ENCODE data around the gene MRPS21.

Gene MRPS21

DNA sequence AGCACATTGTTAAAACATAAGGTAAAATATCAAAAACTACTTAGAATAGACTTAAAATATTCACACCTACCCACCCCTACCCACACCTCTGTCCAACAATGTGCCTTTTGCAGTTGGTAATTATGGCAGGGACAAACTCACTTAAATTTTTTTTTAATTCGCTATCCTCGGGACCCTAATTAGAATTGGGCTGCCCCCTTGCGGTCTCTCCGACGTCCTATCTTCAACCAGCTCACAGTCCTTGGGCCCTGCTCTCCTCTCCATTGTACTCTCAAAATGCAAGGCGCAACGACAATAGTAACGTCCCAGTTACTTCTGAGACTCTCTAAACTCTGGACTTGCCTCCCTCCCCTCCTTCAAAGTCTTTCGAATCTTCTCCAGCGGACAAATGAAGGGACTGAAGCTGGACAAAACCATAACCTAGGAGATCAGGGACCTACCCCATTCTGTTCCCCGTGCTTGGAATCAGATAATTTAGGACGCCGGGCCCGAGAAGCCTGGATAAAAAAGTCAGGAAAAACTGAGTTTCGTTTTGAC, 12.4 kb upstream of the MRPS21 start:
- Histone ChIP-seq H3K9ac (ENCODE audit: low read length in 5 of 5) (peak overlapping the region; percentile 16 to 79 (median 62)), H3K27me3 (ENCODE audit: control insufficient read depth in 5 of 5, insufficient read depth in 4 of 5, low read length in 5 of 5) (no peaks in the 10 kb centered on the region), H3K27ac (ENCODE audit: low read depth, low read length) (peak overlapping the region; percentile 84)

GRCh38 chr1:150281758-150282557, 11.7 kb upstream of the MRPS21 start, which contains the start of gene CIART:
CIART (plus strand) TSS chr1:150282554; CDS start chr1:150283268, 714 bp downstream.
- H3K36me3 ChIP-seq (ENCODE audit: control insufficient read depth in 5 of 5, insufficient read depth in 5 of 5, low read length in 5 of 5): peaks cover 6 to 12% (median 11%) of the 10 kb centered on the region in 5 donors
- H3K4me1 ChIP-seq (ENCODE audit: control insufficient read depth in 5 of 5, insufficient read depth in 5 of 5, low read length in 5 of 5): peaks cover 3 to 26% (median 24%) of the 10 kb centered on the region in 5 donors
- peak within 1 kb of the TSS; percentile 71 to 91 (median 77) for H3K4me3 ChIP-seq (ENCODE audit: low read depth in 1 of 5, low read length in 5 of 5)
- no peaks in the 10 kb centered on the region for H3K27me3 ChIP-seq (ENCODE audit: control insufficient read depth in 5 of 5, insufficient read depth in 4 of 5, low read length in 5 of 5)
- H3K9me3 ChIP-seq (ENCODE audit: control insufficient read depth in 5 of 5, low read length in 5 of 5): no peaks in the 10 kb centered on the region
- H3K27ac ChIP-seq (ENCODE audit: low read depth, low read length): peak within 1 kb of the TSS; percentile 84
- peak within 1 kb of the TSS; percentile 34 to 79 (median 62) for H3K9ac ChIP-seq (ENCODE audit: low read length in 5 of 5)

More for the DNA sequence above, 12.4 kb upstream of the MRPS21 start:
- H3K4me1 ChIP-seq (ENCODE audit: control insufficient read depth in 5 of 5, insufficient read depth in 5 of 5, low read length in 5 of 5): peaks cover 3 to 26% (median 24%) of the 10 kb centered on the region in 5 donors
- peak overlapping the region; percentile 71 to 91 (median 77) for H3K4me3 ChIP-seq (ENCODE audit: low read depth in 1 of 5, low read length in 5 of 5)
- H3K36me3 ChIP-seq (ENCODE audit: control insufficient read depth in 5 of 5, insufficient read depth in 5 of 5, low read length in 5 of 5): peaks cover 1 to 7% (median 6%) of the 10 kb centered on the region in 5 donors
- no peaks in the 10 kb centered on the region for H3K9me3 ChIP-seq (ENCODE audit: control insufficient read depth in 5 of 5, low read length in 5 of 5)

DNA sequence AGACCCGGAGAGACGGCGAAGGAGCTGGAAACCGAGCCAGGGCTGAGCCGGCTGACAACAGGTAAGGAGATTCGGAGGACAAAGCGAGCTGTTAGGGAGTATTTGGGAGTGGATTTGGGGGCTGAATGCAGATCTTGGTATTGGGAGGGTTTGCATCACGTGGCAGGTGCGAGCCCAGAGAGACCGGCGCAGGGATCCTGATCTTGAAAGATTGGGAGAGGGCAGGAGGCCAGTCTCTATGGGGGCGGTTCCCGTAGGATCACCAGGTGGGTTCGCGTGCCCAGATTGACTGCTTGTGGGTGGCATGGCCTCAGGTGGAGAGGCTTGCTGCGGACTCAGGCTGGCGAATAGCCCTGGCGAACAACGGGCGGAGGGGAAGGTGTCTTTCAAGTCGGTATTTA, 11.1 kb upstream of the MRPS21 start:
- Histone ChIP-seq H3K9ac (ENCODE audit: low read length in 5 of 5) (peak overlapping the region in 4 of 5 donors; percentile 38 to 72 (median 64)), H3K27me3 (ENCODE audit: control insufficient read depth in 5 of 5, insufficient read depth in 4 of 5, low read length in 5 of 5) (no peaks in the 10 kb centered on the region), H3K4me1 (ENCODE audit: control insufficient read depth in 5 of 5, insufficient read depth in 5 of 5, low read length in 5 of 5) (peaks cover 3 to 26% (median 24%) of the 10 kb centered on the region in 5 donors), H3K27ac (ENCODE audit: low read depth, low read length) (no peak overlapping the region), H3K36me3 (ENCODE audit: control insufficient read depth in 5 of 5, insufficient read depth in 5 of 5, low read length in 5 of 5) (peaks cover 6 to 14% (median 11%) of the 10 kb centered on the region in 5 donors), H3K4me3 (ENCODE audit: low read depth in 1 of 5, low read length in 5 of 5) (peak overlapping the region; percentile 71 to 85 (median 77)), H3K9me3 (ENCODE audit: control insufficient read depth in 5 of 5, low read length in 5 of 5) (no peaks in the 10 kb centered on the region)

GRCh38 chr1:150283260-150283659, 10.4 kb upstream of the MRPS21 start:
- Histone ChIP-seq H3K27me3 (ENCODE audit: control insufficient read depth in 5 of 5, insufficient read depth in 4 of 5, low read length in 5 of 5) (no peaks in the 10 kb centered on the region), H3K36me3 (ENCODE audit: control insufficient read depth in 5 of 5, insufficient read depth in 5 of 5, low read length in 5 of 5) (peaks cover 6 to 17% (median 11%) of the 10 kb centered on the region in 5 donors), H3K4me3 (ENCODE audit: low read depth in 1 of 5, low read length in 5 of 5) (peak overlapping the region; percentile 21 to 85 (median 77)), H3K9ac (ENCODE audit: low read length in 5 of 5) (peak overlapping the region in 2 of 5 donors; percentile 38 to 72), H3K4me1 (ENCODE audit: control insufficient read depth in 5 of 5, insufficient read depth in 5 of 5, low read length in 5 of 5) (peaks cover 3 to 26% (median 24%) of the 10 kb centered on the region in 5 donors), H3K27ac (ENCODE audit: low read depth, low read length) (no peak overlapping the region), H3K9me3 (ENCODE audit: control insufficient read depth in 5 of 5, low read length in 5 of 5) (no peaks in the 10 kb centered on the region)

DNA sequence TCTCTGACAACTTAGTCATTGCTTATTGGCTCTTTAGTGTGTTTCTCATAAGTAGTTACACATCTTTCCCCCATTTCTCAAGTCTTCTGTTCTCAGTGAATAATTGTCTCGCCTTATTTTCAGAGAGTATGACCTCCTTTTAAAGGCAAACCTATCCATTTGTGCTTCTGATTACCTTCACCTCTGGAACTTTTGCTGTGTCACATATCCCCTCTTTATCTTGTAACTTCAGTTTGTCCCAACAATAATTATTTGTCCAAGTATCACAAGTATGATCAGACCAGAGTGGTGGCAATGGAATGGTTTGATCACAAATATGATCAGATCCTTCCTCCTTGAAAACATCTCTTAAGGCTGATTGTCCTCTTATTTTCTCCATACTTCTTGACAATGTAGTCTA, 5.3 kb upstream of the MRPS21 start:
- peaks cover 2 to 6% (median 5%) of the 10 kb centered on the region in 5 donors for H3K4me1 ChIP-seq (ENCODE audit: control insufficient read depth in 5 of 5, insufficient read depth in 5 of 5, low read length in 5 of 5)
- no peaks in the 10 kb centered on the region for H3K27me3 ChIP-seq (ENCODE audit: control insufficient read depth in 5 of 5, insufficient read depth in 4 of 5, low read length in 5 of 5)
- H3K9ac ChIP-seq (ENCODE audit: low read length in 5 of 5): no peak overlapping the region
- H3K9me3 ChIP-seq (ENCODE audit: control insufficient read depth in 5 of 5, low read length in 5 of 5): no peaks in the 10 kb centered on the region
- no peak overlapping the region for H3K4me3 ChIP-seq (ENCODE audit: low read depth in 1 of 5, low read length in 5 of 5)
- H3K36me3 ChIP-seq (ENCODE audit: control insufficient read depth in 5 of 5, insufficient read depth in 5 of 5, low read length in 5 of 5): peaks cover 6 to 14% (median 11%) of the 10 kb centered on the region in 5 donors
- no peak overlapping the region for H3K27ac ChIP-seq (ENCODE audit: low read depth, low read length)

GRCh38 chr1:150288822-150289221, 4.8 kb upstream of the MRPS21 start:
- no peaks in the 10 kb centered on the region for H3K27me3 ChIP-seq (ENCODE audit: control insufficient read depth in 5 of 5, insufficient read depth in 4 of 5, low read length in 5 of 5)
- H3K36me3 ChIP-seq (ENCODE audit: control insufficient read depth in 5 of 5, insufficient read depth in 5 of 5, low read length in 5 of 5): peaks cover 6 to 14% (median 11%) of the 10 kb centered on the region in 5 donors
- H3K4me1 ChIP-seq (ENCODE audit: control insufficient read depth in 5 of 5, insufficient read depth in 5 of 5, low read length in 5 of 5): peaks cover 2 to 10% (median 7%) of the 10 kb centered on the region in 5 donors
- H3K9me3 ChIP-seq (ENCODE audit: control insufficient read depth in 5 of 5, low read length in 5 of 5): no peaks in the 10 kb centered on the region
- no peak overlapping the region for H3K9ac ChIP-seq (ENCODE audit: low read length in 5 of 5)
- H3K4me3 ChIP-seq (ENCODE audit: low read depth in 1 of 5, low read length in 5 of 5): no peak overlapping the region
- H3K27ac ChIP-seq (ENCODE audit: low read depth, low read length): no peak overlapping the region

DNA sequence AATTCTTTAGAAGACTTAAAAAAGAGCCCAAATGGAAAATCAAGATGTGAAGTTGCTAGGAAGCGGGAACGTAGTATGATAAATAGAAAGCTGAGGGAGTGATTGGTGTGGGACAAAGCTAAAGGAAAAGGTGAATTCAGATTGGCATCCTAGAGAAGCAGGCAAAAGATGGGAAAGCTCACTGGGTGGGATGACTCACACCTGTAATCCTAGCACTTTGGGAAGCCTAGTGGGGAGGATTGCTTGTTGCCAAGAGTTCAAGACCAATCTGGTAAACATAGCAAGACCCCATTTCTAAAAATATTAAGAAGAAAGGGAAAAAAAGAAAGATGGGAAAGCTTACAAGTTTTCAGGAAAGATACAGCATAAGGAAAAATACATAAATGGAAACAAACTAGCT, 1.8 kb downstream of the MRPS21 start:
- peaks cover 7 to 39% (median 17%) of the 10 kb centered on the region in 5 donors for H3K36me3 ChIP-seq (ENCODE audit: control insufficient read depth in 5 of 5, insufficient read depth in 5 of 5, low read length in 5 of 5)
- H3K4me1 ChIP-seq (ENCODE audit: control insufficient read depth in 5 of 5, insufficient read depth in 5 of 5, low read length in 5 of 5): peaks cover 3 to 19% (median 16%) of the 10 kb centered on the region in 5 donors

DNA sequence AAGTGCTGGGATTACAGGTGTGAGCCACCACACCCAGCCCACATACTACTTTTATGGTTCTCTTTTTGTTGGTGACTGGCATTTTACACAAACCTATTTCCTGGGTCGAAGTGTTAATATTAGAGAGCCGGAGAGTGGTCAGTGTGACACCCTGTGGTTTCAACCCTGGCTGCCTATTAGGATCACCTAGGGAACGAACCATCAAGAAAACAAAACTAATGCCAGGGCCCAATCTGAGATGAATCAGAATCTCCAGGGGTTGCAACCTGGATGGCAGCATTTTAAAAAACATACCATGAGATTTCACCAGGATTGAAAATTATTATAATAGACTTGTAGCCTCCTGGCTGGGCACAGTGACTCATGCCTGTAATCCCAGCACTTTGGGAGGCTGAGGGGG, 6.1 kb downstream of the MRPS21 start:
- Histone ChIP-seq H3K4me3 (ENCODE audit: low read depth in 1 of 5, low read length in 5 of 5) (no peak overlapping the region), H3K4me1 (ENCODE audit: control insufficient read depth in 5 of 5, insufficient read depth in 5 of 5, low read length in 5 of 5) (peaks cover 0 to under 1% (median under 1%) of the 10 kb centered on the region in 5 donors), H3K9me3 (ENCODE audit: control insufficient read depth in 5 of 5, low read length in 5 of 5) (no peaks in the 10 kb centered on the region), H3K27ac (ENCODE audit: low read depth, low read length) (no peak overlapping the region), H3K27me3 (ENCODE audit: control insufficient read depth in 5 of 5, insufficient read depth in 4 of 5, low read length in 5 of 5) (no peaks in the 10 kb centered on the region), H3K36me3 (ENCODE audit: control insufficient read depth in 5 of 5, insufficient read depth in 5 of 5, low read length in 5 of 5) (peaks cover 25 to 59% (median 32%) of the 10 kb centered on the region in 5 donors), H3K9ac (ENCODE audit: low read length in 5 of 5) (no peak overlapping the region)

More for the DNA sequence above, 1.8 kb downstream of the MRPS21 start:
- no peaks in the 10 kb centered on the region for H3K9me3 ChIP-seq (ENCODE audit: control insufficient read depth in 5 of 5, low read length in 5 of 5)
- no peak overlapping the region for H3K27ac ChIP-seq (ENCODE audit: low read depth, low read length)
- no peak overlapping the region for H3K9ac ChIP-seq (ENCODE audit: low read length in 5 of 5)
- no peaks in the 10 kb centered on the region for H3K27me3 ChIP-seq (ENCODE audit: control insufficient read depth in 5 of 5, insufficient read depth in 4 of 5, low read length in 5 of 5)
- no peak overlapping the region for H3K4me3 ChIP-seq (ENCODE audit: low read depth in 1 of 5, low read length in 5 of 5)

- Histone ChIP-seq H3K27me3 (ENCODE audit: control insufficient read depth in 5 of 5, insufficient read depth in 4 of 5, low read length in 5 of 5) (no peaks in the 10 kb centered on the region), H3K9ac (ENCODE audit: low read length in 5 of 5) (no peak overlapping the region), H3K9me3 (ENCODE audit: control insufficient read depth in 5 of 5, low read length in 5 of 5) (no peaks in the 10 kb centered on the region), H3K36me3 (ENCODE audit: control insufficient read depth in 5 of 5, insufficient read depth in 5 of 5, low read length in 5 of 5) (peaks cover 21 to 52% (median 30%) of the 10 kb centered on the region in 5 donors), H3K4me3 (ENCODE audit: low read depth in 1 of 5, low read length in 5 of 5) (no peak overlapping the region), H3K4me1 (ENCODE audit: control insufficient read depth in 5 of 5, insufficient read depth in 5 of 5, low read length in 5 of 5) (no peaks in the 10 kb centered on the region), H3K27ac (ENCODE audit: low read depth, low read length) (no peak overlapping the region)
Measured at GRCh38 chr1:150302338-150302737, 8.7 kb downstream of the MRPS21 start.

DNA sequence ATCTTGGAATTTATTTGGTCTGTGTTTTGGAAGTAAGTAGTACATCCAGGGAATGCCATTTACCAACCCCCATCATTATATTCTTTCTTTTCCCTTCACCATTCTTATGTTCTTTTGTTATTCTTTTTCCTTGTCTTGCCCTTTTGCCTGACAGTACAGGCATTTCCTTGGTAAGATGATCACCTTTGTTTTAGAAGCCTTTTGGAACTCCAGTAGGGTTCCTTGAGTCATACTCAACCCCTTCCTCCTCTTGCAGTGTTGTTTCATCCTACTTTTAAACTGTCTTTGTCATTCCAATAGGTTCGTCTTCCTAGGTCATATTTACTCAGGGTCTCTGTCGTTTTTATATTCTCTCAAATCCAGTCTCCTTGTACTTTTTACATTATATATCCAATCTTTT, 9.2 kb downstream of the MRPS21 start:
- no peaks in the 10 kb centered on the region for H3K9me3 ChIP-seq (ENCODE audit: control insufficient read depth in 5 of 5, low read length in 5 of 5)
- H3K27me3 ChIP-seq (ENCODE audit: control insufficient read depth in 5 of 5, insufficient read depth in 4 of 5, low read length in 5 of 5): no peaks in the 10 kb centered on the region
- no peaks in the 10 kb centered on the region for H3K4me1 ChIP-seq (ENCODE audit: control insufficient read depth in 5 of 5, insufficient read depth in 5 of 5, low read length in 5 of 5)
- H3K27ac ChIP-seq (ENCODE audit: low read depth, low read length): no peak overlapping the region
- H3K36me3 ChIP-seq (ENCODE audit: control insufficient read depth in 5 of 5, insufficient read depth in 5 of 5, low read length in 5 of 5): peaks cover 21 to 52% (median 31%) of the 10 kb centered on the region in 5 donors
- H3K4me3 ChIP-seq (ENCODE audit: low read depth in 1 of 5, low read length in 5 of 5): no peak overlapping the region
- no peak overlapping the region for H3K9ac ChIP-seq (ENCODE audit: low read length in 5 of 5)

All from subcutaneous abdominal adipose tissue (tissue), 5 donors.